IPS-11a (cell line): ENCODE results near the gene PSME3.

Source experiments
- H3K4me3 ChIP-seq: one replicate; pipeline ENCODE4 v1.5.1; 2013; ENCODE audit warnings: low read depth, low read length, control low read depth

PSME3 gene

DNA sequence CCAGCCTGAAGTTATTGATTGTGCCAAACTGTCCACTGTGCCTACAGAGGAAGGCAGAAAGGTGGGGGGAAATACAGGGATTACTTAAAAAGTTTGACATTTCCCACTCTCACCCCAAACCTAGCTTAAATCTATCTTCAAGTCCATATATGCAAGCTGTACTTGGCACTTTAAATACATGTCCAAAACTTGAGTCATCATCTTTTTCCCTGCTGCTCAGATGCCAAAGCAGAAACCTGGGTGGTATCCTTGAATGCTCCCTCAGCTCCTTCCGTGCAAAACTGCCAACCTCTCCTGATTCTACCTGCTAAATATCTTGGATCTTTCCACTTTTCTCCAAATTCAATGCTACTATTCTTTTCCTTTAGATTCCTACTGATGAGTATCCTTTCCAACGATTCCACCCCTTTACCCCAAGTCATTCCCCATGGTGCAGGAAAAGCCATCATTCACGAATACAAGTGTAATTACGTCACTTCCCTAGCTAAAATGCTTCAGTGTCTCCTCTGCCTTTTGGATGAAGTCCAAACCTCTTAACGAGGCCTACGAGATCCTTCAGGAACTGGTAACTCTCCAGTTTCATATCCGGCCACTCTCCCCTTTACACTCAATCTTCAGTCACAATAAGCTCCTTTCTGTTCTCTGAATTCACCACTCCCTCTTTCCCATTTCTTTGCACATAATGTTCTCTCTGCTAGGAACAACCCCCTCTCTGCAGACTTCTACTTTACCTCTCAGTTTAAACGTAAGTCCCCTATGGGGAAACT is 18.4 kb upstream of the PSME3 start:
- no peak overlapping the region for H3K4me3 ChIP-seq

DNA sequence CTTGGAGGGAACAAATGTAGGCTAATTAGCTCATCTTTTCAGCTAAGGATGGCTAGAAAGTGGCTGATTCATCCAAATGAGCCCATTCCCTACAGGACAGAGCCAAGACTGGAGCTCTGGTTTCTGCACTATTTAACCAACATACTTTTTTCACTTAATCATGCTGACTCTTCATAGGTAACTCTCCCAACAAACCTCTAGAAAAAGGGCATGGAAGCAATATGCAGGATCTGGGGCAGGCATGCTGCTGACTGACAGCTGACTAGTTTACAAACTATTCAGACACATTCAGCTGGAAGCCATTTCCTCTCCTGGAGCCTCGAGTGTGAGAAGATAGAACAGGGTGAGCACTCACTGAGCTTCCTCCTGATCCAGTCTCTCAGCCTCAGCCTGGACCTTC is 15.3 kb upstream of the PSME3 start:
- H3K4me3 ChIP-seq, result no peak overlapping the region

DNA sequence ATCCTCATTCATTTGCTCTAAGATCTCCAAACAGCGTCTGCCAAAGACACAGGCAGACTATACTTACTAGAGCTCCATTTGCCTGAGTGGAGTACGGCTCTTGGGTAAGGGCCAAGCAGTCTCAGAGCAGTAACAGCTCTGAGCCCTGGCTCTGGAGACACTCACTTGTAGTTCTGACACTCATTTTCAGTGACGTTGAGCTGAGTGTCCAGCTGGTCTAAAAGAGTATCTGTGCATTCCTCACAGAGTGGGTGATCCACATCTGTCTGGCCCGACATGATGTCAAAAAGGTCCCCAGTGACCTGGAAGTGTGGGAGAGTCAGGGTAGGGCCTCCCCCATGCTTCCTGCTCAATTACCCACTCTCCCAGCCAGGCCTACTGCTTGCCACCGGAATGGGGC is 14.8 kb upstream of the PSME3 start:
- H3K4me3 ChIP-seq, result no peak overlapping the region

DNA sequence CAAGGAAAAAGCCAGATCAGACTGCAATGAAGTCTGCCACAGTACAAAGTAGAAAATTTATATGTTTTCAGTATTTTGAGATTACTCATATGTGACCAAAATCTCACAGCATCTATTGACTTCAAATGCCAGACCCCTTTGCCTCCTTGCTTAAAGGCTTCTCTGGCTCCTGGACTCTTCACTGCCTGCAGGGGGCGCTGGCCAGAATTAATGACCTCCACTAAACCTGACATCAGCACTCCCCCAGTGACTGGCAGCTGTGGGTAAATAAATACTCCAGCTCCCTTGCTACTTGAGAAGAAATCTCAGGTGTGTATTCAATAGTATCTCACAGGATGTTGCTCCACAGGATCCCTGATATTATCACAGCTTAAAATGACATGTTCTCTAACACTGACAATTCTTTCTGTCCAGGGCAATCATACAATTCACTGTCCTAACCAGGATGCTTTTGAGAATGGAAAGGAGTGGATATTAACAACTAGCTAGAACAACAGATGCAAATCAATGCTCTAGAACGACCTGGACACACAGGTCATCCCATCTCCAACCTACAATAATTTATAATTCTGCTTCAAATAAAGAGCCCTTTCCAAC is 13.2 kb upstream of the PSME3 start:
- H3K4me3 ChIP-seq, result no peak overlapping the region

DNA sequence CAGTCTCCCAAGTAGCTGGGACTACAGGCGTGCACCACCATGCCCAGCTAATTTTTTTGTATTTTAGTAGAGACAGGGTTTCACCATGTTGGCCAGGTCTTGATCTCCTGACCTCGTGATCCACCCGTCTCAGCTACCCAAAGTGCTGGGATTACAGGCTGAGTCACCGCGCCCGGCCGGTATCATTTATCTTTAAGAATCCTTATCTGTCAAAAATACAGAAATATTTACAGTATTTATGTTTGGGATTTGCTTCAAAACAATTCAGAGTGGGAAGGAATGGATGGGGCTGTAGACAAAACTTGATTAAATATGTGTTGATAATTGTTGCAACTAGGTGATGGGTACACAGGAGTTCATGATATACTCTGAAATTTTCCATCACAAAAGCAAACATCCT is 12.0 kb upstream of the PSME3 start:
- no peak overlapping the region for H3K4me3 ChIP-seq

DNA sequence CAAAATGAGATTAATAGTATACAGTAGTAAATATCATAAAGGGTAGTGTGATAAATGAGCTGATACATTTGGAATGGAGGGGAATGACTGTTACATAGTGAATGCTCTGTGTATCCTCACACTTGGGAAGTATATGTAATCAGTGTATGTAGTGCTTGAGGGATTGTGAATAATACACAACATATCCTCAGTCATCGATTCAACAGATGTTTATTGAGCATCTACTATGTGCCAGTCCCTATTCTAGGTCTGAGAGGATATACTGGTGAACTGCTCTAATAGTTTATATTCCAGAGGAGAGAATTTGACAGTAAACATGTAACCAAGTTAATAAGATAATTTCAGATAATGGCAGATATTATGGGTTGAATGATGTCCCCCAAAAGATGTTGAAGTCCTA is 5.7 kb upstream of the PSME3 start:
- H3K4me3 ChIP-seq, result no peak overlapping the region

DNA sequence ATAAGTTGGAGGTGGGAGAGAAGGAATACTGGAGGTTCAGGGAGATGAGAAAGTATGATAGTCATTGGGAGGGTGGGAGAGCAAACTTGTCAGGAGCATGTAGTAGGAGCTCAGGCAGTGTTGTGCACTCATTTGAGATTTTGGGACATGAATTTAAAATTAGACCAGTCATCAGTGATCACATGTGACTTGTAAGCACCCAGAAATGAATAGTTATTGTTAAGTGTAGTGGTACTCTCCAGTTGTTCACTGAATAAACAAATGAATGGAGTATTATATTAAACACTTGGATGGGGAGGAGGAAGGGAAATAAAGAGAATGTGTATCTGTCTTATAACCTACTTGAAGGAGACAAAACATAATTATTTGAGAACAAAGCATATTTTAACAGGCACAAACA is 2.2 kb upstream of the PSME3 start:
- no peak overlapping the region for H3K4me3 ChIP-seq

DNA sequence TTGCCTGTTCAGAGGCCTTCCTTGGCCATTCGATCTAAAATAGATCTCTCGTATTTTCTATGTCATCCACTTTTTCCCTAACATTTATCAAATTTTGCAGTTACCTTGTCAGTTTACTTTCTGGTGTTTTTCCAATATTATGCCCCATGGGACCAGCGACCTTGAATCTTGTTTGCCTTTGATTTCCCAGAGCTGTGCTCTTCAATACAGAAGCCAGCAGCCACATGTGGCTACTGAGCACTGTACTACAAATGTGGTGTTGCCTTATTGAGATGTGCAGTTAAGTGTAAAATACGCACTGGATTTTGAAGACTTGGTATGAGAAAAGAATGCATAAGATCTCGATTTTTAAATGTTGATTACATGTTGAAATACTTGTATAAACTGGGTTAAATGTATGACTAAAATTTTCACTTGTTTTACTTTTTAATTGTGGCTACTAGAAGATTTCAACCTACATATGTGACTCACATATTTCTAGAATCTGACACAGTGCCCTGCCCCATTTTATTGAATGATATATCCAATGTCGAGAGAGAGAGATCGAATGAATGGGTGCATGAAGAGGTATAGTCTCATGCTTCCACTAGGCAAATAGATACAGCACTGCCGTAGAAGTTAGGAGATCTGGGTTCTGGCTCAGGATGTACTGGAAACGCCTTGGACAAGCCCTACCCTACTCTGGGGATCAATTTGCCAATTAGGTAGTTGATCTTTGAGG is 824 bp upstream of the PSME3 start:
- peak overlapping the region; percentile 98 for H3K4me3 ChIP-seq

DNA sequence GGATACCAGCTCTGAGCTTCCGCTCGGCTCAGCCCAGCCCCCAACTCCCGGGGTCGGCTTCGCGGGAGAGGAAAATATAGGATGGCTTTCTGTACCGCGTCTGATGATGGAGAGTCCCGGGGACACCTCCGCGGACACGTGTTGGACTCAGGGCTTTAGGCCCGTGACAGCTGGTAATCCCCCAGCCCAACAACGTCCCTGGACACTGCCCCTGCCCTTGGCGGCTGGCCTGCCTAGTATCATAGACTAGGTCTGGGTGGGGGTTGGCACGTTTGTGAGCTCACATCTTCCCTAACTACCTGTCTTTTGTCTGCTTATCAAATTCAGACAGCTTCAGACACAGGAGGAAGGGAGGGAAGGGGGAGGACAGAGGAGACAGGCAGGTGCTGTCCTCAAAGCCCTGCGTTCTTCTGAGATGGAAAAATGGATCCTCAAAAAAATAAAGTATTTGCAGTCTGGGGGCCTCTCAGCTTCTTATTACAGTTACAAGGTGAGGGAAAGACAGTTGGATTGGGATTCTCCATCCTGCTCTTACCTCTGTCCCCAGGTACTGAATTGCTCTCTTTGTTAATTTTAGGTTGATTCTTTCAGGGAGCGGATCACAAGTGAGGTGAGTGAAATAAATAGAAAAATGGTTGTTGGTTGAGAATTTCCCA is 698 bp downstream of the PSME3 start:
- H3K4me3 ChIP-seq, result peak overlapping the region; percentile 98

DNA sequence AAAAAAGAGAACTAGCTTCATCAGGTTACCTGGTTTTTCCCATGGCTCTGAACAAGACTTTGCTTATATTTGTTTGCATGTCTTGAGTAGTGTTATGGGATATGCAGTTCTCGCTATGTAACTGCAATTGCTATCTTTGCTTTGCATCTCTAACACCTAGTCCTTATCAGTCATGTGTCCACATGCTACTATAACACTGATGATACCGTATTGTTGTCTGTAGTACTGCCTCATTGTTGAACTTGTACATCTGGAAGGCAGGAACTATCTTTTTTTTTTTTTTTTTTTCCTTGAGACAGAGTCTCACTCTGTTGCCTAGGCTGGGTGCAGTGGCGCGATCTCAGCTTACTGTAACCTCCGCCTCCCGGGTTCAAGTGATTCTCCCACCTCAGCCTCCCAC is 2.5 kb downstream of the PSME3 start:
- no peak overlapping the region for H3K4me3 ChIP-seq

DNA sequence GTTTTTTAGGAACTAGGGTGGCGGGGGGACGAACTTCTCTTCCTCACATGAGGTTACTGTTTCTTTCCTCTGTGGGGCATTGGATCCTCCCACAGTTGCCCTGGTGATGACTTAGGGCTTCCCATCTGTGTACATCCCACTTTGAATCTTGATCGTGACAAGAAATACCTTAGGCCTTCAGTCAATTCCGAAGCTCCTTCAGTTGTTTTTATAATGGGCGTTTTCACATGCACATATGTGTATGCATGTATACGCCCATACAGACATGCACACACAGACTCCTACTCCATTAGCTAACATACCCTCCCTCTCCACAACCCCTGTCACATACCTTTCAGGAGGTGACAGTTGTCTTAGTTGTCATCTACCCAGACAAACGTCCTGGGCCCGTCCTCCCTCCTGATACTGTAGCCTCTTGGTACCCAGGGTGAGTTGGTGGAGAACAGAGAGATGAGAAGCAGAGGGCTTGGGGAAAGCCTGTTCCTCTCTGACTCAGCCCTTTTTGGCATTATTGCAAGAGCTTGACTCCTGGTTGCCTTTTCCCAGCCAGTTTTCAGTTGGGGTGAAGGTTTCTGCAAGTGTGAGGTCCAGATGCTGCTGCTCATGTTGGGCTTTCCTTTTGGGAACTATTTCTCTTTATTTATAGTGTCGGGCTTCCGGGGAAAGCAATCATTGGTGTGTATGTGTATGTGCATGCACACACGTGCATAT is 8.9 kb downstream of the PSME3 start:
- H3K4me3 ChIP-seq, result no peak overlapping the region

DNA sequence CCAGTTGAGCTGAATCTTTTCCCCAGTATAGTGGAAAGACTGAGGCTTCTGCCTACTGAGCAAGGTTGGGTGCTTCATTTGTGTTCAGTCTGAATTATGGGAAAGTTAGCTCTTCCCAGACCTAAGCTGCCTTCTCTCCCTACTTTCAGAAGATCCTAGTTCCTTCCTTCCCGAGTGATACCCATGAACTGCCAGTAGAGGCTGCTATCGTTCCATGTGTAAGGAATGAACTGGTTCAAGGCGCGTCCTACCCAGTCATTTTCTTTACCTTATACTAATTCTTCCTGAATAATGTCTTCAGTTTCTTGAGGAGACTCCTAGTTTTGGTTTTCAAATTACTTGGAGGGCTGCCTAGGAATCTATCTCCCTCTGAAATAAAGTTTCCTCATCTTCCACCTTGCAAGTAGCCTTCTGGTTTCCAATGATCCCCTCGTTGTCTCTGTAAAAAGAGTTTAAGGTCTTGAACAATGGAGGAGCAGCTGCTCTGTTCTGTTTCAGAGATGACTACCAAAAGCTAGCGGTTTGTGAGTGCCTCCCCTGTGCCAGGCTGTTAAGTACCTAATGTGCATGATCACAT is 10.2 kb downstream of the PSME3 start:
- H3K4me3 ChIP-seq, result no peak overlapping the region

DNA sequence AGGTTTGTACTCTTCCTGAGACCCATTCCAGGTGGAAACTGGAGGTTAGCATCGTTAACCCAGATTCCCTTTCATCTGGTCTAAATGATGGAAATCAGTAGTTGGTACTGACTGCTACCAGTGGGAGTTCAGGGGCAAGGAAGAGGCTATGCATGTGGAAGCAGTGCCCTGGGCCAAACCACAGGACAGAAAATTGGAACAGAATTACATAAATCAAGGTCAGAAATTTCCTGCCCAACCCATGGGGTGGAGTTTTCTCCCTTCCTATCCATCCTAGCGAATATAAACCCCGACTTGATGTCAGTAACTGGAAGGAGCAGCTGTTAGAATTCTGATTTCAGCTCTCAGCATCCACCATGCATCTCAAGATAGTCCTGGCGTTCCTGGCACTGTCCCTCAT is 11.1 kb downstream of the PSME3 start, which contains the start of gene AOC2:
Gene AOC2 (plus strand): TSS at position 310 of the 400 bp plus-strand sequence. CDS start 47 bp downstream, at position 357.
- no peak within 1 kb of the TSS for H3K4me3 ChIP-seq

DNA sequence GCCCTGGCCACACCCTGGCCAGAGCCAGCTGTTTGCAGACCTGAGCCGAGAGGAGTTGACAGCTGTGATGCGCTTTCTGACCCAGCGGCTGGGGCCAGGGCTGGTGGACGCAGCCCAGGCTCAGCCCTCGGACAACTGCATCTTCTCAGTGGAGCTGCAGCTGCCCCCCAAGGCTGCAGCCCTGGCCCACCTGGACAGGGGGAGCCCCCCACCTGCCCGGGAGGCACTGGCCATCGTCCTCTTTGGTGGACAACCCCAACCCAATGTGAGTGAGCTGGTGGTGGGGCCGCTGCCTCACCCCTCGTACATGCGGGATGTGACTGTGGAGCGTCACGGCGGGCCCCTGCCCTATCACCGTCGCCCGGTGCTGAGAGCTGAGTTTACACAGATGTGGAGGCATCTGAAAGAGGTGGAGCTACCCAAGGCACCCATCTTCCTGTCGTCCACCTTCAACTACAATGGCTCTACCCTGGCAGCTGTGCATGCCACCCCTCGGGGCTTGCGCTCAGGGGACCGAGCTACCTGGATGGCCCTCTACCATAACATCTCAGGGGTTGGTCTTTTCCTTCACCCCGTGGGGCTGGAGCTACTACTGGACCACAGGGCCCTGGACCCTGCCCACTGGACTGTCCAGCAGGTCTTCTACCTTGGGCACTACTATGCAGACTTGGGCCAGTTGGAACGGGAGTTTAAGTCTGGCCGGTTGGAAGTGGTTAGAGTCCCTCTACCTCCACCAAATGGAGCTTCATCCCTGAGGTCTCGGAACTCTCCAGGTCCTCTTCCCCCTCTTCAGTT is 11.8 kb downstream of the PSME3 start:
- no peak overlapping the region for H3K4me3 ChIP-seq

DNA sequence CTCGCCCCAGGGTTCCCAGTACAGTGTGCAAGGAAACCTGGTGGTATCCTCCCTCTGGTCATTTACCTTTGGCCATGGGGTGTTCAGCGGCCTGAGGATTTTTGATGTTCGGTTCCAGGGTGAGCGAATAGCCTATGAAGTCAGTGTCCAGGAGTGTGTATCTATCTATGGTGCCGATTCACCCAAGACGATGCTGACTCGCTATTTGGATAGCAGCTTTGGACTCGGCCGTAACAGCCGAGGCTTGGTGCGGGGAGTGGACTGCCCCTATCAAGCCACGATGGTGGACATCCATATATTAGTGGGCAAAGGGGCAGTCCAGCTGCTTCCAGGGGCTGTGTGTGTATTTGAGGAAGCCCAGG is 12.3 kb downstream of the PSME3 start:
- no peak overlapping the region for H3K4me3 ChIP-seq

DNA sequence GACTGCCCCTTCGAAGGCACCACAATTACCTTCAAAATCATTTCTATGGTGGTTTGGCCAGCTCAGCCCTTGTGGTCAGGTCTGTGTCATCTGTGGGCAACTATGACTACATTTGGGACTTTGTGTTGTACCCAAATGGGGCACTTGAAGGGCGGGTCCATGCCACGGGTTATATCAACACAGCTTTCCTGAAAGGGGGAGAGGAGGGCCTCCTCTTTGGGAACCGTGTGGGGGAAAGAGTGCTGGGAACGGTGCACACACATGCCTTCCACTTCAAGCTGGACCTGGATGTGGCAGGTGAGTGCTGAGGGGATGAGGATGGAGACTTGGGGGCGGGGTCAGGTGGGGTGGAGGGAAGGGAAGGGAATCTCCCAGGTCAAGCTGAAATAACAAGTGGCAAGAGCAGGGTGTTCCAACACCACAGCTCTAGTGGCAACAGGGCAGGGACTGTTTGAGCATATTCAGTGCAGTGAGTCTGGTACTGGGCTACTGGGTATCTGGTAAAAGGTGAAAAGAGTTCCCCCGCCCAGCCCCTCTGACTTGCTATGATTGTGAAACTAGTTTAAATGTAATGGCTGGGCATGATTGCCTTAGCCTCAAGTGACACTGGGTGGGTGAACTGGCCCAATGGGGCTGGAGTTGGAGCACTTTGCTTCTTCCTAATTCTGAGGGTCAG is 12.9 kb downstream of the PSME3 start:
- H3K4me3 ChIP-seq, result no peak overlapping the region

DNA sequence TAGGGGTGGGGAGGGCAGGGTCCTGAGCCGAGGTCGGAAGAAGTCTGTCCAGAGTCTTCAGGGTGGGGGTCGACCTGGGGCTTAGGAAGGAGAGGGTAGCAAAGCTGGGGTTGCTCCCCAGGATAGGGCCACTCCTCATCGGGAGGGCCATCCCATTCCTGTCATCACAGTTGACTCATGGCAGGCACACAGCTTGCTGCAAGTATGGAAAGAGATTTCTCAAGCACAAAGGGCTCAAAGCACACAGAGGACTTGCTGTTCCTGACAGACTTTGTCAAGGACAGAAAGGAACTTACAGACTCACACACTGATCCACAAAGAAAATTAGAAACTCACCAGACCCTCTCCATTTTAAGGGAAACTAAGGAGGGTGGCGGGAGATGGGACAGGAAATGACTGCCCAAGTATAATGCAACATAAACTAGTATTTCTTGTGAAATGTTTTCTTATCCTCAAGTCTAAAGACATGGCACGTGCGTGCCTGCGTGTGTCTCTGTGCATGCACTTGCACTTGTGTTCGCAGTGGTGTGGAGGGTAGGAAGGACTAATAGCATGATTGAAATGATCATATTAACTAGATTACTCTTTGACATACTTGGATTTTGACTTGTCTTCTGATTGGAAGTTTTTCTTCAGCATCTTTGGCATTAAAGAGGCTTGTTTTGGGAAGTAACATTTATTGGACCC is 13.5 kb downstream of the PSME3 start:
- no peak overlapping the region for H3K4me3 ChIP-seq

DNA sequence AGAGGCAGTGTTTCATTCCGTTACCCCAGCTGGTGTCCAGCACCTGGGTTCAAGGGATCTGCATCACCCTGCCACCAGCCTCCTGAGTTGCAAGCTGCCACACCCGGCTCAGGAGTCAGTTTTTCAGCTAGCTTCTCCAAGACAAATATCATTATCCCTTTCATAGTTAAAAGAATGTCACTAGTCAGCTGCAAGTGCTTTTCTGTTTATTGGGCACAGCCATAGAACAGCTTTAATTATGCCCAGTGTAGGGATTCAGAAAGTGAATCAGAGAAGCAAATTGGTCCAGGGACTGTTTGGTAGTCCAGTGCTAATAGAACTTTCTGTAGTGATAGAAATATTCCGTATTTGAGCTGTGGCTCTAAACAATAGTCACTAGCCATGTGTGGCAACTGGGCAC is 14.9 kb downstream of the PSME3 start:
- no peak overlapping the region for H3K4me3 ChIP-seq

DNA sequence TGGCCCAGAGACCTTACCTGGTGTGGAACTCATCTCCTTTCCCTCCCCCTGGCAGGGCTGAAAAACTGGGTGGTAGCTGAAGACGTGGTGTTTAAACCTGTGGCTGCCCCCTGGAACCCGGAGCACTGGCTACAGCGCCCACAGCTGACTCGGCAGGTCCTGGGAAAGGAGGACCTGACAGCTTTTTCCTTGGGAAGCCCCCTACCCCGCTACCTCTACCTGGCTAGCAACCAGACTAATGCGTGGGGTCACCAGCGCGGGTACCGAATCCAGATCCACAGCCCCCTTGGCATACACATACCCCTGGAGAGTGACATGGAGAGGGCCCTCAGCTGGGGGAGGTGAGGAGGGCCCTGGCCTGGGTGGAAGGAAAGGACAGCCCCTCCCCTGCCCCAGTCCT is 15.8 kb downstream of the PSME3 start:
- H3K4me3 ChIP-seq, result no peak overlapping the region
